ENCODE measurements around the gene EXO5.

EXO5 gene, protein sequence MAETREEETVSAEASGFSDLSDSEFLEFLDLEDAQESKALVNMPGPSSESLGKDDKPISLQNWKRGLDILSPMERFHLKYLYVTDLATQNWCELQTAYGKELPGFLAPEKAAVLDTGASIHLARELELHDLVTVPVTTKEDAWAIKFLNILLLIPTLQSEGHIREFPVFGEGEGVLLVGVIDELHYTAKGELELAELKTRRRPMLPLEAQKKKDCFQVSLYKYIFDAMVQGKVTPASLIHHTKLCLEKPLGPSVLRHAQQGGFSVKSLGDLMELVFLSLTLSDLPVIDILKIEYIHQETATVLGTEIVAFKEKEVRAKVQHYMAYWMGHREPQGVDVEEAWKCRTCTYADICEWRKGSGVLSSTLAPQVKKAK

DNA sequence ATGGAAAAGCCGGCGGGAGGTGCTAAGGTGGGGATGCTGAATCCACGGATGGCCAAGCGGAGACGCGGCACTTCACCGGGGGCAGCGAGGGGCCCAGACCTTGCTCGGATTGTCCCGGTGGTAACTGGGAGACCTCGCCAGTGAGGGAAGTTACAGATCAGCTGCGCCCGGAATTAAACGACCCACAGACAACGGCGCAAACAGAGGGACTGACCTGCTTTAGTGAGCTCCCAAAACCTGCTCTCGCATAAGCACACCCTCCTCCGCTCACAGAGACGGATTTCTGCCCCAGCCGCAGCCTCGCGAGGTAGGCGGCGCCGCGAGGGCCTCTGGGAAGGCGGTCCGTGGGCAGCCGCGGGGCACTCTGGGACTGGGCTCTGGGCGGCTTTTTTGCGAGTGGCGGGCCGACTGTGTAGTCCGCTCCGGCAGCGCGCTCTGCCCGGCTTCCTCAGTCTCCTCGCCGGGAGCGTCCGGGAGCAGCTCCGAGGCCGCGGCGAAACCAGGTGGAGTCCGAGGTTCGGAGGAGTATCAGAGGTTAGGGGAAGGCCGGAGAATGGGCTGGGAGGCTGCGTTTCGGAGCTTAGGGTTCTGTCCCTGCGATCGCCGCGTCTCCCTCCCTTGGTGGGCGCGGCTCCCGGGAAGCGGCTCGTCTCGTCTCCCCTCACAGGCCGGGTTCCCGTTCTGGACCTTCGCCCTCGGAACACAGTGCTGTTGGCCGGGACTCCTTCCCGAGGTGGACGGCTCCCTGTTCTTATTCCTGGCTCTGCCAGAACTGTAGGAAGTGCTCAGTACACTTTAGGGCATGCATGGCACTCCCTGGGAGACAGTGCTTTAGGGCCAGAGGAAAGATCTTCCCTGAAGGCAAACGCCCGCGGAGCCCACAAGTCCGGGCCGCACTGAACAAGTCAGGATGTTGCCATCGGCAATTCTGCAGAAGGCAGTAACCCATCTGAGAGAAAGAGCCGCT is at the start of gene EXO5:
Gene EXO5 (plus strand): TSS at position 393 of the 967 bp plus-strand sequence. CDS start 5,778 bp downstream, outside the sequence.
- peak within 1 kb of the TSS; percentile 68 for H3K4me3 ChIP-seq (ENCODE audit: low read depth, low read length)
- peak; percentile 76 for DNase-seq
- TF ChIP-seq, protein P1, sequence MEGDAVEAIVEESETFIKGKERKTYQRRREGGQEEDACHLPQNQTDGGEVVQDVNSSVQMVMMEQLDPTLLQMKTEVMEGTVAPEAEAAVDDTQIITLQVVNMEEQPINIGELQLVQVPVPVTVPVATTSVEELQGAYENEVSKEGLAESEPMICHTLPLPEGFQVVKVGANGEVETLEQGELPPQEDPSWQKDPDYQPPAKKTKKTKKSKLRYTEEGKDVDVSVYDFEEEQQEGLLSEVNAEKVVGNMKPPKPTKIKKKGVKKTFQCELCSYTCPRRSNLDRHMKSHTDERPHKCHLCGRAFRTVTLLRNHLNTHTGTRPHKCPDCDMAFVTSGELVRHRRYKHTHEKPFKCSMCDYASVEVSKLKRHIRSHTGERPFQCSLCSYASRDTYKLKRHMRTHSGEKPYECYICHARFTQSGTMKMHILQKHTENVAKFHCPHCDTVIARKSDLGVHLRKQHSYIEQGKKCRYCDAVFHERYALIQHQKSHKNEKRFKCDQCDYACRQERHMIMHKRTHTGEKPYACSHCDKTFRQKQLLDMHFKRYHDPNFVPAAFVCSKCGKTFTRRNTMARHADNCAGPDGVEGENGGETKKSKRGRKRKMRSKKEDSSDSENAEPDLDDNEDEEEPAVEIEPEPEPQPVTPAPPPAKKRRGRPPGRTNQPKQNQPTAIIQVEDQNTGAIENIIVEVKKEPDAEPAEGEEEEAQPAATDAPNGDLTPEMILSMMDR (IDR thresholded peaks at IDR 0.05; ENCODE audit: low read depth, low read length, missing control alignments) = no peak
- no peaks in the 10 kb centered on the region for H3K27me3 ChIP-seq (replicated peaks)
- H3K27ac ChIP-seq = peak within 1 kb of the TSS; percentile 17
- in situ Hi-C loops (cut with HindIII; ENCODE audit: low pct_ligation_motif_present, low sequenced_read_pairs) = no loop called here
- H3K36me3 ChIP-seq (replicated peaks) = no peaks in the 10 kb centered on the region

DNA sequence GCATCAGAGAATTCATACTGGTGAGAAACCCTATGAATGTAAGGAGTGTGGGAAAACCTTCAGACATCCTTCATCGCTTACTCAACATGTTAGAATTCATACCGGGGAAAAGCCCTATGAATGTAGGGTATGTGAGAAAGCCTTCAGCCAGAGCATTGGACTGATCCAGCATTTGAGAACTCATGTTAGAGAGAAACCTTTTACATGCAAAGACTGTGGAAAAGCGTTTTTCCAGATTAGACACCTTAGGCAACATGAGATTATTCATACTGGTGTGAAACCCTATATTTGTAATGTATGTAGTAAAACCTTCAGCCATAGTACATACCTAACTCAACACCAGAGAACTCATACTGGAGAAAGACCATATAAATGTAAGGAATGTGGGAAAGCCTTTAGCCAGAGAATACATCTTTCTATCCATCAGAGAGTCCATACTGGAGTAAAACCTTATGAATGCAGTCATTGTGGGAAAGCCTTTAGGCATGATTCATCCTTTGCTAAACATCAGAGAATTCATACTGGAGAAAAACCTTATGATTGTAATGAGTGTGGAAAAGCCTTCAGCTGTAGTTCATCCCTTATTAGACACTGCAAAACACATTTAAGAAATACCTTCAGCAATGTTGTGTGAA is 45.5 kb upstream of the EXO5 start:
- Histone ChIP-seq H3K36me3 (replicated peaks) (peaks cover 36% of the 10 kb centered on the region), H3K27me3 (replicated peaks) (no peaks in the 10 kb centered on the region), H3K4me3 (ENCODE audit: low read depth, low read length) (no peak overlapping the region), H3K27ac (no peak overlapping the region)
- TF ChIP-seq, protein P1 (IDR thresholded peaks at IDR 0.05; ENCODE audit: low read depth, low read length, missing control alignments) = no peak
- DNase-seq = no peak
- in situ Hi-C loops (cut with HindIII; ENCODE audit: low pct_ligation_motif_present, low sequenced_read_pairs) = no loop called here

DNA sequence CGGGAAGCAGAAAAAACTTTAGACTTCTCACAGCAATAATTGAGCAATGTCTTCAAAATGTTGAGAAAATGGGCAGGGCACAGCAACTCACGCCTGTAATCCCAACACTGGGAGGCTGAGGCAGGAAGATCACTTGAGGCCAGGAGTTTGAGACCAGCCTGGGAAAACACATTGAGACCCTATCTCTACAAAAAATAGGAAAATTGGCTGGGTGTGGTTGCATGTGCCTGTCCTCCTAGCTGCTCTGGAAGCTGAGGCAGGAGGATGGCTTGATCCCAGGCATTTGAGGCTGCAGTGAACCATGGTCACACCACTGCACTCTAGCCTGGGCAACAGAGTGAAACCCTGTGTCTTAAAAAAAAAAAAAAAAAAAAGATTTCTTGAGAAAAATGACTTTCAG is 39.2 kb upstream of the EXO5 start:
- Histone ChIP-seq H3K36me3 (replicated peaks) (no peaks in the 10 kb centered on the region), H3K4me3 (ENCODE audit: low read depth, low read length) (no peak overlapping the region), H3K27ac (no peak overlapping the region), H3K27me3 (replicated peaks) (no peaks in the 10 kb centered on the region)
- in situ Hi-C loops (cut with HindIII; ENCODE audit: low pct_ligation_motif_present, low sequenced_read_pairs) = no loop called here
- no peak for DNase-seq
- TF ChIP-seq, protein P1 (IDR thresholded peaks at IDR 0.05; ENCODE audit: low read depth, low read length, missing control alignments) = no peak

DNA sequence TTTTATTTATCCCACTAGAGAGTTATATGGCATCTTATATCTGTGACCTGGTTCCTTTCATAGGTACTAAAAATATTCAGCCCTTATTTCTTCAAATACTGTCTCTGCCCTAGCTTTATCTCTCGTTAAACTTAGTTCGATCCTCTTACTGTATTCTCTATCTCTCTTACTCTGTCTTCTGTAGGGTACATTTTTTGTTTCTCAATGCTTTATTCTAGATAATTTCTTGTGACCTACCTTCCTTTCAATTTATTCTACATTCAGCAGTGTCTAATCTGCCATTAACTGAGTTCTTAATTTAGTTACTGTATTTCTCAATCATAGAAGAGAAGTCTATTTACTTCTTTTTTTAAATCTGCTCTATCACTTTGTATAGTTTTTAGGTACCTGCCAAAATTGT is 33.3 kb upstream of the EXO5 start:
- Histone ChIP-seq H3K27ac (no peak overlapping the region), H3K4me3 (ENCODE audit: low read depth, low read length) (no peak overlapping the region), H3K27me3 (replicated peaks) (no peaks in the 10 kb centered on the region), H3K36me3 (replicated peaks) (no peaks in the 10 kb centered on the region)
- DNase-seq = no peak
- in situ Hi-C loops (cut with HindIII; ENCODE audit: low pct_ligation_motif_present, low sequenced_read_pairs) = no loop called here
- TF ChIP-seq, protein P1 (IDR thresholded peaks at IDR 0.05; ENCODE audit: low read depth, low read length, missing control alignments) = no peak

DNA sequence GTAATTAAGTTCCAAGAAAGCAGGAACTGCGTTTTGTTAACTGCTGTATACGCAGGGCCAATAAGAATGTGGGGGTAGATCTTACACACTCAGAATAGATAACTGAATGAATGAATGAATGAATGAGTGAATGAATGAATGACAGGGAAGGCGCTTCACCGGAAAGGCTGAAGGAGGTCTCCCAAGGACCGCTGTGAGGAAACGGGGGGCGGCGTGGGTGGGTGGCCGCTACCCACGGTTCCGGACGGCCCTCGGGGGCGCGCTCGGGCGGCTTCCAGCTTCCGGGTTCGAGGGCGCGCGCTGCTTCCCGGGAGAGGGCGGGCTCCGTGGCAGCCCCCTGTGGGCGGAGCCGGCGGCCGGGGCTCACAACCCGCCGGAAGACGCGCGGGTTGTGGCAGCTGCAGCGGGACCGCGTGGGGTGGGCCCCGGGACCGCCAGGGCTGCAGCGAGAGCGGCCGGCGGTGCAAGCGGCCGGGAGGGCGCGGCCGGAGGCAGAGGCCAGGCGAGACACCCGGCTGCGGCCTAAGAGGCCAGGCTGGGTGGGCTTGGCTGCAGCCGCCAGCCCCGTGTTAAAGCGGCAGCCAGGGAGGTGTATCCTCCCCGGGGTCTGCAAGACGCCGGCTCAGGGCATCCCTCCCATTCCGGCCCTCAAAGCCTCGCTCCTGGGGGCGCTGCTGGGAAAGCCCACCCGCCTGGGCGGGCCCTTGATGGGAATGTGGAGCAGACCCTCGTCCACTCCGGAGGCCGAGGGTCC is 31.5 kb upstream of the EXO5 start, which contains the start of gene ZFP69:
Gene ZFP69 (plus strand): TSS at position 367 of the 754 bp plus-strand sequence. CDS start 2,072 bp downstream, outside the sequence.
- in situ Hi-C loops (cut with HindIII; ENCODE audit: low pct_ligation_motif_present, low sequenced_read_pairs) = no loop called here
- Histone ChIP-seq H3K36me3 (replicated peaks) (no peaks in the 10 kb centered on the region), H3K27ac (no peak within 1 kb of the TSS), H3K27me3 (replicated peaks) (no peaks in the 10 kb centered on the region), H3K4me3 (ENCODE audit: low read depth, low read length) (peak within 1 kb of the TSS; percentile 73)
- peak; percentile 20 for DNase-seq
- TF ChIP-seq, protein P1 (IDR thresholded peaks at IDR 0.05; ENCODE audit: low read depth, low read length, missing control alignments) = peak; percentile 2

Data from brain microvascular endothelial cell (primary cell).